Measurements from ENCODE around the gene HMGXB3. TPM values are rescaled to one million over a fixed set of nuclear protein-coding genes. Genes with fewer than 3 reads are reported as not detected.

The HMGXB3 gene
- total RNA-seq, 1 experiment from 2014 or later, result 26.9 TPM

DNA sequence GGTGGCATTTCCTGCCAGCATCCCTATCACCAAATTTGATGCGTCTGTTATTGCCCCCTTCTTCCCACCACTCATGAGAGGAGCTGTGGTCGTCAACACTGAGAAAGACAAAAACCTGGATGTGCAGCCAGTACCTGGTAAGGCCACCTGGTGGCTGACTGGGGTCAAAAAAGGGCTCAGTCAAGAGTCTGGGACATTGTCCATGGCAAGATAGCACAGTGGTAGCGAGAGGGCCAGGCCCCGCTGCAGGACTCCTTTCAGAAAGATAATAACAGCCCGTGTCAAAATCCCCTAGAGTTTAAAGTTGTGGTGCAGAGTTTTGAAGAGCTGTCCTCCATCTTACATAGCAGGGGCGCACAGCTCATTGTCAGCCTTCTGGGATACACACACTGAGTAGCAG, 45.0 kb downstream of the HMGXB3 start:
- no peak overlapping the region for H3T11ph ChIP-seq (ENCODE audit: low read length)
- no peak overlapping the region for H2BK12ac ChIP-seq (ENCODE audit: insufficient read length, low read depth, low read length)
- no peaks in the 10 kb centered on the region; the same call in 1 of the 2 replicates for H3K4me1 ChIP-seq (ENCODE audit: insufficient read depth, low read length)
- H3K23ac ChIP-seq (ENCODE audit: insufficient read length, low read depth, low read length), result no peak overlapping the region
- H3K36me3 Mint-ChIP-seq (ENCODE audit: insufficient read depth in 1 of 3, low read depth in 3 of 3), result peaks cover 34 to 93% (median 76%) of the 10 kb centered on the region in 3 experiments; a peak in 6 of 7 replicates
- no peak overlapping the region for H3K4me3 Mint-ChIP-seq
- no peaks in the 10 kb centered on the region for H3K23me2 ChIP-seq (ENCODE audit: insufficient read length, low read depth, low read length, poor library complexity, severe bottlenecking)
- H3K79me1 ChIP-seq (ENCODE audit: insufficient read depth, low read depth, low read length, poor library complexity, severe bottlenecking), result no peaks in the 10 kb centered on the region
- no peaks in the 10 kb centered on the region for H3K79me2 ChIP-seq (ENCODE audit: insufficient read depth, low read length)
- H3K27me3 Mint-ChIP-seq (ENCODE audit: low read depth), result no peaks in the 10 kb centered on the region
- H3K27ac Mint-ChIP-seq, result peak overlapping the region in 1 of 3 experiments; percentile 66; a peak in 1 of 7 replicates
- no peak overlapping the region for H3K27ac ChIP-seq (ENCODE audit: insufficient read length, low read depth, low read length)
- no peaks in the 10 kb centered on the region for H4K20me1 ChIP-seq (ENCODE audit: control insufficient read depth, insufficient read depth, insufficient read length)
- H2BK5ac ChIP-seq (ENCODE audit: insufficient read length, low read length), result no peak overlapping the region
- H4K5ac ChIP-seq (ENCODE audit: insufficient read length, low read depth, low read length), result no peak overlapping the region
- H3K4ac ChIP-seq (ENCODE audit: low read depth, low read length), result no peak overlapping the region
- no peak overlapping the region for H2AFZ ChIP-seq (ENCODE audit: low read length)
- H3K14ac ChIP-seq (ENCODE audit: insufficient read depth, low read length), result no peak overlapping the region
- no peak overlapping the region for H2BK120ac ChIP-seq (ENCODE audit: low read depth, low read length, poor library complexity, severe bottlenecking)
- no peak overlapping the region for H3K4me2 ChIP-seq (ENCODE audit: insufficient read depth, insufficient read length, low read length)
- H2AK5ac ChIP-seq (ENCODE audit: insufficient read length, low read length), result no peak overlapping the region
- no peak overlapping the region for H3K56ac ChIP-seq (ENCODE audit: insufficient read length, low read depth, low read length)
- no peak overlapping the region for H3K18ac ChIP-seq (ENCODE audit: insufficient read length, low read depth, low read length)
- no peaks in the 10 kb centered on the region for H3K27me3 ChIP-seq (ENCODE audit: insufficient read depth, low read length)
- H3K9ac ChIP-seq (ENCODE audit: extremely low read depth, insufficient read length, low read length), result no peak overlapping the region
- no peaks in the 10 kb centered on the region for H3K9me3 Mint-ChIP-seq
- WGBS (ENCODE audit: extremely low coverage, insufficient read length, low lambda C conversion rate), result no CpG with 5 or more reads among the region's 6 CpGs
- no peak overlapping the region for H4K8ac ChIP-seq (replicated peaks; ENCODE audit: insufficient read length, low read depth, low read length)
- H2BK15ac ChIP-seq (ENCODE audit: low read depth, low read length), result no peak overlapping the region
- no peak for DNase-seq
- no peak overlapping the region for H4K91ac ChIP-seq (ENCODE audit: insufficient read length, low read depth, low read length)
- no peaks in the 10 kb centered on the region for H3K9me3 ChIP-seq (ENCODE audit: control insufficient read depth, low read depth, low read length)
- no peak overlapping the region for H2BK20ac ChIP-seq (ENCODE audit: low read depth, low read length, poor library complexity, severe bottlenecking)
- peaks cover 5 to 11% of the 10 kb centered on the region in 2 experiments for H3K4me1 Mint-ChIP-seq
- TF ChIP-seq, protein P1, sequence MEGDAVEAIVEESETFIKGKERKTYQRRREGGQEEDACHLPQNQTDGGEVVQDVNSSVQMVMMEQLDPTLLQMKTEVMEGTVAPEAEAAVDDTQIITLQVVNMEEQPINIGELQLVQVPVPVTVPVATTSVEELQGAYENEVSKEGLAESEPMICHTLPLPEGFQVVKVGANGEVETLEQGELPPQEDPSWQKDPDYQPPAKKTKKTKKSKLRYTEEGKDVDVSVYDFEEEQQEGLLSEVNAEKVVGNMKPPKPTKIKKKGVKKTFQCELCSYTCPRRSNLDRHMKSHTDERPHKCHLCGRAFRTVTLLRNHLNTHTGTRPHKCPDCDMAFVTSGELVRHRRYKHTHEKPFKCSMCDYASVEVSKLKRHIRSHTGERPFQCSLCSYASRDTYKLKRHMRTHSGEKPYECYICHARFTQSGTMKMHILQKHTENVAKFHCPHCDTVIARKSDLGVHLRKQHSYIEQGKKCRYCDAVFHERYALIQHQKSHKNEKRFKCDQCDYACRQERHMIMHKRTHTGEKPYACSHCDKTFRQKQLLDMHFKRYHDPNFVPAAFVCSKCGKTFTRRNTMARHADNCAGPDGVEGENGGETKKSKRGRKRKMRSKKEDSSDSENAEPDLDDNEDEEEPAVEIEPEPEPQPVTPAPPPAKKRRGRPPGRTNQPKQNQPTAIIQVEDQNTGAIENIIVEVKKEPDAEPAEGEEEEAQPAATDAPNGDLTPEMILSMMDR (conservative IDR thresholded peaks at IDR 0.05), result peak; percentile 56; the same call in 2 of the 3 replicates

All from H9 (cell line).